Chondrocyte (in vitro differentiated cells): ENCODE results near the gene WDR90. TPM values are rescaled to one million over a fixed set of nuclear protein-coding genes. Genes with fewer than 3 reads are reported as not detected.

ENCODE experiments used
- DNase-seq: peaks from one replicate; pipeline ENCODE4 v3.0.0; 2021; ENCODE audit warnings: mixed read lengths, low spot score
- H3K27ac Mint-ChIP-seq: one replicate; pipeline ENCODE4 v1.8.0; 2021; ENCODE audit warnings: mild to moderate bottlenecking, moderate library complexity, mixed read lengths; ENCODE audit not compliant: unreplicated experiment
- H3K27me3 Mint-ChIP-seq: 2 replicates; pipeline ENCODE4 v1.8.0; 2021; ENCODE audit warnings: low read depth, mixed read lengths
- H3K36me3 Mint-ChIP-seq: 2 replicates; pipeline ENCODE4 v1.8.0; 2021; ENCODE audit warnings: low read depth, mixed read lengths
- H3K4me1 Mint-ChIP-seq: 2 replicates; pipeline ENCODE4 v1.8.0; 2021; ENCODE audit warnings: low read depth, mild to moderate bottlenecking, mixed read lengths
- H3K4me3 Mint-ChIP-seq: one replicate; pipeline ENCODE4 v1.8.0; 2021; ENCODE audit warnings: mild to moderate bottlenecking, moderate library complexity, mixed read lengths; ENCODE audit not compliant: unreplicated experiment
- H3K9me3 Mint-ChIP-seq: 2 replicates; pipeline ENCODE4 v1.8.0; 2021; ENCODE audit warnings: low read depth, mixed read lengths
- CTCF ChIP-seq: fragments of 200-600 bp; sonication (generic); IDR thresholded peaks from 2 replicates; pipeline ENCODE4 v1.5.0; 2021; ENCODE audit warnings: antibody characterized with exemption, mild to moderate bottlenecking, moderate library complexity
- total RNA-seq: library from RNA; stranded (reverse); gene quantifications from 3 replicates; pipeline ENCODE4 v1.2.1, GENCODE V29; 2021

The WDR90 gene
- total RNA-seq, 1 donor from 2014 or later: 17.0 TPM

DNA sequence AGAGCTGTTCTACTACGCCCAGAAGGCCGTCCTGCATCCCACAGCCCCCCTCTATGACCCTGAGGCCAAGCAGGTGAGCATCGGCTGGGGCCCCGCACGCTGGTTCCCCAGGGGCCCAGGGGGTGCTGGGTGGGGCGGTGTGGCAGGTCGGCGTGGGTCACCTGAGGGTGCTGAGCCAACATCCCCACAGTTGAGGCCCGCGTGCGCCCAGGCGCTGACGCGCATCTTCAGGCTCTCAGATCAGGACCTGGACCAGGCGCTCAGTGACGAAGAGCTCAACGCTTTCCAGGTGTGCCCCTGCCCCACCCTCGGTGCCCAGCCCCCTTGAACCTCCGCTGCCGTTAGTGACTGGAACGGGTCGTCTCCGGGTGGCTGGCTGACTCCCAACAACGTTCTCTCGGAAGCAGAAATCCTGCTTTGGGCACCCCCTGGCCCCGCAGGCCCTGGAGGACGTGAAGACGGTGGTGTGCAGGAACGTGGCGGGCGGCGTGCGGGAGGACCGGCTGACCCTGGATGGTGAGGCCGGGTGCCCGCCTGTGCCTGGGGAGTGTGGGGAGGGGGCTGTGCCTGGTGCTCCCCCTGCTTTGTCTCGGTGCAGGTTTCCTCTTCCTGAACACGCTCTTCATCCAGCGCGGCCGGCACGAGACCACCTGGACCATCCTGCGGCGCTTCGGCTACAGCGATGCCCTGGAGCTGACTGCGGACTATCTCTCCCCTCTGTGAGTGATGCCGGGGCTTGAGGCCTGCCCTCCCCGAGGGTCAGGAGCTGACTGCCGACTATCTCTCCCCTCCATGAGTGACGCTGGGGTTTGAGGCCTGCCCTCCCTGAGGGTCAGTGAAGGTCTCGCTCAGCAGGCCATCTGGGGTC, 21.6 kb downstream of the WDR90 start:
- H3K36me3 Mint-ChIP-seq: peaks cover 2% of the 10 kb centered on the region
- no peak for TF ChIP-seq CTCF
- DNase-seq: no peak
- H3K4me3 Mint-ChIP-seq: no peak overlapping the region
- H3K4me1 Mint-ChIP-seq: peaks cover 15% of the 10 kb centered on the region
- H3K9me3 Mint-ChIP-seq: no peaks in the 10 kb centered on the region
- H3K27ac Mint-ChIP-seq: no peak overlapping the region
- no peaks in the 10 kb centered on the region for H3K27me3 Mint-ChIP-seq

- peaks cover 2% of the 10 kb centered on the region for H3K36me3 Mint-ChIP-seq
- TF ChIP-seq CTCF: no peak
- peaks cover 15% of the 10 kb centered on the region for H3K4me1 Mint-ChIP-seq
- no peak overlapping the region for H3K4me3 Mint-ChIP-seq
- no peaks in the 10 kb centered on the region for H3K9me3 Mint-ChIP-seq
- H3K27ac Mint-ChIP-seq: no peak overlapping the region
- no peaks in the 10 kb centered on the region for H3K27me3 Mint-ChIP-seq
- DNase-seq: no peak
Observed at GRCh38 chr16:671353-672131, 22.4 kb downstream of the WDR90 start.

GRCh38 chr16:672371-672770, 23.2 kb downstream of the WDR90 start:
- H3K4me1 Mint-ChIP-seq: peaks cover 15% of the 10 kb centered on the region

GRCh38 chr16:672851-673250, 23.7 kb downstream of the WDR90 start:
- no peak overlapping the region for H3K4me3 Mint-ChIP-seq
- H3K36me3 Mint-ChIP-seq: peaks cover 2% of the 10 kb centered on the region
- no peak overlapping the region for H3K27ac Mint-ChIP-seq
- no peaks in the 10 kb centered on the region for H3K9me3 Mint-ChIP-seq
- TF ChIP-seq CTCF: no peak
- DNase-seq: no peak
- H3K27me3 Mint-ChIP-seq: no peaks in the 10 kb centered on the region
- H3K4me1 Mint-ChIP-seq: peaks cover 12% of the 10 kb centered on the region

More at GRCh38 chr16:672371-672770, 23.2 kb downstream of the WDR90 start:
- DNase-seq: no peak
- no peaks in the 10 kb centered on the region for H3K27me3 Mint-ChIP-seq
- peaks cover 2% of the 10 kb centered on the region for H3K36me3 Mint-ChIP-seq
- no peak overlapping the region for H3K4me3 Mint-ChIP-seq
- no peaks in the 10 kb centered on the region for H3K9me3 Mint-ChIP-seq
- TF ChIP-seq CTCF: no peak
- no peak overlapping the region for H3K27ac Mint-ChIP-seq

- no peak for DNase-seq
- Mint-ChIP-seq H3K4me1 (peaks cover 12% of the 10 kb centered on the region), H3K27me3 (no peaks in the 10 kb centered on the region), H3K36me3 (peaks cover 2% of the 10 kb centered on the region), H3K9me3 (no peaks in the 10 kb centered on the region), H3K27ac (no peak overlapping the region), H3K4me3 (no peak overlapping the region)
- no peak for TF ChIP-seq CTCF
Observed at GRCh38 chr16:673399-673991, 24.3 kb downstream of the WDR90 start.
